NB4 (cell line): Measurements from ENCODE around the gene TOPAZ1.

Source experiments
- DNase-seq: peaks from one replicate; pipeline ENCODE4 v3.0.0; 2010; ENCODE audit warnings: low read depth
- H3K4me3 ChIP-seq: one replicate; pipeline ENCODE4 v1.5.1; 2011; ENCODE audit warnings: mild to moderate bottlenecking, low read depth, low read length, moderate library complexity
- CTCF ChIP-seq: IDR thresholded peaks from one replicate; pipeline ENCODE4 v1.5.1; 2012; ENCODE audit warnings: low read depth, low read length
- MAX ChIP-seq: IDR thresholded peaks from 2 replicates; pipeline ENCODE4 v1.6.1; 2011; ENCODE audit warnings: low read depth, low read length
- MYC ChIP-seq: IDR thresholded peaks from 2 replicates; pipeline ENCODE4 v1.6.1; 2011; ENCODE audit warnings: low read depth, low read length
- POLR2A ChIP-seq: IDR thresholded peaks from 2 replicates; pipeline ENCODE4 v1.6.1; 2011; ENCODE audit warnings: mild to moderate bottlenecking; ENCODE audit not compliant: insufficient read length; ENCODE audit errors: extremely low read depth

The TOPAZ1 gene

GRCh38 chr3:44248152-44248551, 6.5 kb downstream of the TOPAZ1 start:
- H3K4me3 ChIP-seq, result no peak overlapping the region
- DNase-seq, result no peak
- TF ChIP-seq MAX (no peak), POLR2A (no peak), CTCF (no peak), MYC (no peak)

- TF ChIP-seq POLR2A (no peak), MAX (no peak), CTCF (no peak), MYC (no peak)
- H3K4me3 ChIP-seq, result no peak overlapping the region
- DNase-seq, result no peak
Observed at GRCh38 chr3:44252332-44252959, 10.8 kb downstream of the TOPAZ1 start.

GRCh38 chr3:44259404-44259803, 17.7 kb downstream of the TOPAZ1 start:
- no peak for DNase-seq
- no peak overlapping the region for H3K4me3 ChIP-seq
- TF ChIP-seq CTCF (no peak), MAX (no peak), MYC (no peak), POLR2A (no peak)

- no peak for DNase-seq
- no peak overlapping the region for H3K4me3 ChIP-seq
- TF ChIP-seq MAX (no peak), POLR2A (no peak), CTCF (no peak)
Observed at GRCh38 chr3:44264146-44264545, 22.5 kb downstream of the TOPAZ1 start.

- TF ChIP-seq MAX (no peak), POLR2A (no peak), MYC (no peak), CTCF (no peak)
- no peak overlapping the region for H3K4me3 ChIP-seq
- DNase-seq, result no peak
Observed at GRCh38 chr3:44265815-44266214, 24.1 kb downstream of the TOPAZ1 start.

- no peak overlapping the region for H3K4me3 ChIP-seq
Observed at GRCh38 chr3:44272191-44272590, 30.5 kb downstream of the TOPAZ1 start.

More at GRCh38 chr3:44272191-44272590, 30.5 kb downstream of the TOPAZ1 start:
- no peak for DNase-seq
- no peak for TF ChIP-seq CTCF
- no peak for TF ChIP-seq MYC
- TF ChIP-seq MAX, result no peak
- no peak for TF ChIP-seq POLR2A
